Activated naive CD4-positive, alpha-beta T cell treated with anti-CD3 and anti-CD28 coated beads for 36 hours (primary cell): ENCODE data around the gene SLC9A8. TPM values are rescaled to one million over a fixed set of nuclear protein-coding genes. Genes with fewer than 3 reads are reported as not detected.
A peak's percentile ranks its signal among the peaks of the same experiment; 100 is the strongest.

Source experiments
- CTCF ChIA-PET: fragments of 350-600 bp; sonication (Branson Sonifier 250); formaldehyde crosslinking; loops from one replicate; lab custom pipeline; 2021; ENCODE audit warnings: antibody characterized with exemption; lab: Charles Lee
- DNase-seq: peaks from one replicate; pipeline ENCODE4 v3.0.0-alpha.2; 2020
- H3K27ac Mint-ChIP-seq: one replicate; pipeline ENCODE4 v1.8.0; 2021; ENCODE audit warnings: mild to moderate bottlenecking, mixed read lengths
- H3K27me3 Mint-ChIP-seq: one replicate; pipeline ENCODE4 v1.8.0; 2021; ENCODE audit warnings: low read depth, mixed read lengths
- H3K36me3 Mint-ChIP-seq: one replicate; pipeline ENCODE4 v1.8.0; 2021; ENCODE audit warnings: low read depth, mixed read lengths
- H3K4me1 Mint-ChIP-seq: one replicate; pipeline ENCODE4 v1.8.0; 2021; ENCODE audit warnings: low read depth, mixed read lengths
- H3K4me3 Mint-ChIP-seq: one replicate; pipeline ENCODE4 v1.8.0; 2021; ENCODE audit warnings: mild to moderate bottlenecking, moderate library complexity, mixed read lengths
- H3K9me3 Mint-ChIP-seq: one replicate; pipeline ENCODE4 v1.8.0; 2021; ENCODE audit warnings: mixed read lengths
- intact Hi-C: fragments of 100-400 bp; cut with micrococcal nuclease; formaldehyde crosslinking; loops from one replicate; pipeline ENCODE4 v1.15.1; 2023
- total RNA-seq, 2 experiments: library from RNA; stranded (reverse); gene quantifications; one replicate each; pipeline ENCODE4 v1.2.3, GENCODE V29; 2021

SLC9A8 gene
- total RNA-seq, 2 experiments from 2014 or later: 11.2 to 11.4 TPM

- CTCF ChIA-PET: interaction anchor here (1.1 to 8.5 kb wide), 6 partner anchors 13 to 304 kb away, joined by 3 to 126 read pairs (median 4); no protein-coding TSS in a partner anchor
- Mint-ChIP-seq H3K9me3 (no peaks in the 10 kb centered on the region), H3K4me1 (no peaks in the 10 kb centered on the region), H3K36me3 (peaks cover 14% of the 10 kb centered on the region), H3K27me3 (no peaks in the 10 kb centered on the region), H3K4me3 (no peak overlapping the region), H3K27ac (no peak overlapping the region)
- DNase-seq: no peak
- intact Hi-C loops: no loop called here
These were observed 32.4 kb downstream of the SLC9A8 start for GRCh38 chr20:49845060-49845459.

DNA sequence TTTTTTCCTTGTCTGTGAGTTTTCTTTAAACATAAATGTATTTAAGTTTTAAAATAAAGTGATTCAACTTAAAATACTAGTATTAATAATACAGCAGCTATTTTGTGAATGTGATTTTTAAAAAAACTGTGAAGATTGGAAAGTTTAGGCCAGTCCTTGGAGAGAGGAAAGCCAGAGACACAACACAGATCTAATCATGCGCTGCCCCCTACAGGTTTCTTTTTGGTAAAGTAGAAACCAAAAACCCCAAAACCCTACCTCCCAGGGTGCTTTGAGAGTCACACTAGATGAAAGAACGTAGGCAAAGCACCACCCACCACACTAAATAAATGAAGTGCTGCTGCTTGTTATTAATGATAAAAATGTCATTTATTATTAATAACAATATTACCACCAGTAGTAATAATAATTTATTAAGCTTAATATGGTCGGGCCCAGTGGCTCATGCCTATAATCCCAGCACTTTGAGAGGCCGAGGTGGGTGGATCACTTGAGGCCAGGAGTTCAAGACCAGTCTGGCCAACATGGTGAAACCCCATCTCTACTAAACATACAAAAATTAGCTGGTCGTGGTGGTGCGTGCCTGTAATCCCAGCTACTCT lies 33.7 kb downstream of the SLC9A8 start:
- CTCF ChIA-PET: interaction anchor here (0.6 to 8.5 kb wide), 29 partner anchors 8 to 307 kb away, joined by 3 to 126 read pairs (median 3); no protein-coding TSS in a partner anchor
- Mint-ChIP-seq H3K9me3 (no peaks in the 10 kb centered on the region), H3K27ac (no peak overlapping the region), H3K36me3 (peaks cover 16% of the 10 kb centered on the region), H3K27me3 (no peaks in the 10 kb centered on the region), H3K4me3 (no peak overlapping the region), H3K4me1 (peaks cover 3% of the 10 kb centered on the region)
- peak; percentile 72 for DNase-seq
- intact Hi-C loops: loop anchor here (1.0 to 2.0 kb wide), 3 partner anchors 134 to 306 kb away; no protein-coding TSS in a partner anchor

- Mint-ChIP-seq H3K27me3 (no peaks in the 10 kb centered on the region), H3K27ac (no peak overlapping the region), H3K9me3 (no peaks in the 10 kb centered on the region), H3K4me1 (peaks cover 3% of the 10 kb centered on the region), H3K4me3 (no peak overlapping the region), H3K36me3 (peaks cover 17% of the 10 kb centered on the region)
- CTCF ChIA-PET: interaction anchor here (0.6 to 8.5 kb wide), 2 partner anchors 238 to 255 kb away, joined by 4 to 126 read pairs; no protein-coding TSS in a partner anchor
- intact Hi-C loops: no loop called here
- DNase-seq: no peak
These were observed 38.0 kb downstream of the SLC9A8 start for GRCh38 chr20:49850463-49851230.

- Mint-ChIP-seq H3K4me1 (peaks cover 3% of the 10 kb centered on the region), H3K36me3 (peaks cover 18% of the 10 kb centered on the region), H3K27ac (no peak overlapping the region), H3K27me3 (no peaks in the 10 kb centered on the region), H3K4me3 (no peak overlapping the region), H3K9me3 (no peaks in the 10 kb centered on the region)
- no peak for DNase-seq
- intact Hi-C loops: no loop called here
- CTCF ChIA-PET: interaction anchor here (0.6 to 0.8 kb wide), 2 partner anchors 240 to 255 kb away, joined by 4 read pairs; no protein-coding TSS in a partner anchor
These were observed 38.6 kb downstream of the SLC9A8 start for GRCh38 chr20:49851231-49851705.

DNA sequence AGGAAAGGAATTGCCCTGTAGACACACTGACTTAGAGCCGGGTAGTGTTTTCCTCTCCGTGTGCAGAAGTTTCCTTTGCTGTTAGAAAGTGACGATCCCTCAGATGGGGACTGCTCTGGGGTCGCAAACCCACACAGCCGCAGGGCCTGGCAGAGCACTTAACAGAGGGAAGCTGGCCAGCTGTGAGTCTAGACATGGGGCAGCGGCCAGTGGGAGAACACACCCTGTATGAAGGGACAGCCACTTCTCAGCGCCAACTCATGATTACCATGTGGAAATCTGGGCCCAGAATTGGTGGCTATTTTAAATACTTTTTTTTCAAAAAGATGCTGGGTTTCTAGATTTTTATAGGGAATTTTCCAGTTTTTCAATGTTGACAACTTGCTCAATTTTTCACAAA lies 39.4 kb downstream of the SLC9A8 start:
- intact Hi-C loops: no loop called here
- H3K9me3 Mint-ChIP-seq: no peaks in the 10 kb centered on the region
- no peaks in the 10 kb centered on the region for H3K27me3 Mint-ChIP-seq
- H3K4me1 Mint-ChIP-seq: peaks cover 3% of the 10 kb centered on the region
- CTCF ChIA-PET: interaction anchor here (0.8 kb wide), 1 partner anchor 241 kb away, joined by 4 read pairs; no protein-coding TSS in a partner anchor
- no peak overlapping the region for H3K4me3 Mint-ChIP-seq
- H3K36me3 Mint-ChIP-seq: peaks cover 22% of the 10 kb centered on the region
- DNase-seq: no peak
- no peak overlapping the region for H3K27ac Mint-ChIP-seq

DNA sequence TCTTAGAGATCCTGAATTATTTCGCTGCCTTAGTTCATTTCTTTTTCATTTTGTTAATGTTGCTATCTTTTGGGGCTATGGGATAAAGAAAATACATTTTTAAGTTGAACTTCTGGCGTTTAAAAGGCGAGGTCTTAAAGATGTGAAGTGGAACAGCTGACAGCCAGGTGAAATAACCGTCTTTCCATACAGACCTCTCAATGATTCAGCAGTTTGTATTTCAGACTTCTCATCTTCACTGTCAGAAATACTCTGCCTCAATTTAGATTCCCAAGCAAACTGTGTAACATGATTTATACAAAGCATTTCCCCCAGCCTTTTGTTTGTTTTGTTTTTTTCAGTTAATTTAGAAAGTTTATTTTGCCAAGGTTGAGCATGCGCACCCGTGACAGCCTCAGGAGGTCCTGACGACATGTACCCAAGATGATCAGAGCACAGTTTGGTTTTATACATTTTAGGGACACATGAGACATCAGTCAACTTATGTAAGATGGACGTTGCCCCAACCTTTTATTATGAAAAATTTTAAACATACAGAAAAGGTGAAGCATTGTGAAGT lies 40.0 kb downstream of the SLC9A8 start:
- CTCF ChIA-PET: no interaction called here
- Mint-ChIP-seq H3K4me1 (peaks cover 3% of the 10 kb centered on the region), H3K27ac (no peak overlapping the region), H3K27me3 (no peaks in the 10 kb centered on the region), H3K4me3 (no peak overlapping the region), H3K9me3 (no peaks in the 10 kb centered on the region), H3K36me3 (peaks cover 23% of the 10 kb centered on the region)
- DNase-seq: no peak
- intact Hi-C loops: no loop called here

- H3K27me3 Mint-ChIP-seq: no peaks in the 10 kb centered on the region
- peaks cover 23% of the 10 kb centered on the region for H3K36me3 Mint-ChIP-seq
- H3K4me3 Mint-ChIP-seq: no peak overlapping the region
- CTCF ChIA-PET: interaction anchor here (0.6 to 3.7 kb wide), 4 partner anchors 7 to 296 kb away, joined by 3 to 13 read pairs (median 4); no protein-coding TSS in a partner anchor
- no peak overlapping the region for H3K27ac Mint-ChIP-seq
- H3K4me1 Mint-ChIP-seq: peaks cover 3% of the 10 kb centered on the region
- no peak for DNase-seq
- H3K9me3 Mint-ChIP-seq: no peaks in the 10 kb centered on the region
- intact Hi-C loops: no loop called here
These were observed 41.0 kb downstream of the SLC9A8 start for GRCh38 chr20:49853640-49854039.

GRCh38 chr20:49854190-49854875 lies 41.7 kb downstream of the SLC9A8 start:
- DNase-seq: no peak
- Mint-ChIP-seq H3K27me3 (no peaks in the 10 kb centered on the region), H3K36me3 (peaks cover 20% of the 10 kb centered on the region), H3K4me1 (peaks cover 3% of the 10 kb centered on the region), H3K9me3 (no peaks in the 10 kb centered on the region), H3K4me3 (no peak overlapping the region), H3K27ac (no peak overlapping the region)
- intact Hi-C loops: no loop called here
- CTCF ChIA-PET: interaction anchor here (1.1 to 3.7 kb wide), 2 partner anchors 8 to 33 kb away, joined by 3 to 13 read pairs; no protein-coding TSS in a partner anchor

DNA sequence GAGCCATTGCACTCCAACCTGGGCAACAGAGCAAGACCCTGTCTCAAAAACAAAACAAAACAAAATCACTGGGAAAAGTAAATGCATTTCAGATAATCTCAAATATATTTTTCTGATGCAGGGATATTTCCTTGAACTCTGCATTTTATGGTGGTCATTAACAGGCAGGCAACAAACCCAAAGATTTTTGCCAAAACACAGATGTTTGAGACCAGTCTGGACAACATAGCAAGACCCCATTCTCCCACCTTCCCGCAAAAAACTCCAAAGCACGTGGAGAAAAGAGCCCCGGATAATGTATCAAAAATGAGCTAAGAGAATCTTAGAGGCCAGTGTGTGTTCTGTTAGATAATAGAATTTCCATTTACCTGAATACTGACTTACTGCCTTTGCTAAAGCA lies 44.3 kb downstream of the SLC9A8 start:
- Mint-ChIP-seq H3K4me3 (no peak overlapping the region), H3K27me3 (no peaks in the 10 kb centered on the region), H3K36me3 (peaks cover 21% of the 10 kb centered on the region), H3K4me1 (peaks cover 2% of the 10 kb centered on the region), H3K9me3 (no peaks in the 10 kb centered on the region), H3K27ac (no peak overlapping the region)
- DNase-seq: no peak
- intact Hi-C loops: no loop called here
- CTCF ChIA-PET: interaction anchor here (0.5 to 3.7 kb wide), 5 partner anchors 11 to 245 kb away, joined by 3 to 13 read pairs (median 4); no protein-coding TSS in a partner anchor

DNA sequence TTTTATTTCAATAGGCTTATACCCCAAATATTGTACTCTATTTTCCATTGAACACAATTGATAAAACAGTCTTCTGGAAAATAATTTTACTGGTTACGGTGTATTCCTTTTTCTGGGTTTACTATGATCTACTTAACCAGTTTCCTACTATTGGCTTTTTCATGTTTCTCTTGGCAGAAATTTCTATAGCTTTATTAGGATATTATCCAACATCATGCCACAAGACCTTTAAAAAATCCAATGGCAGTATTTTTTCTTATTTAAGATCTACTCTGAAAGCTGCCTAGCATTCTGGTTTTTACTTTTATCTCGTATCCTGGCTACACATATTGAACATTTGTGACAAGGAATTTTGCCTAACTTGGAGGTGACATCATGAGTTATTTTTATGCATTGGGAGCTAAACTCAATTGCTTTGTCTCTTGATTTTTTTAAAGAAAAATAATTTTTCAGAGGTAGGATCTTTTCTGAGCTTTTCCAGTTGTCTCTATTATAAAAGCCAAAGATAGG lies 45.5 kb downstream of the SLC9A8 start:
- Mint-ChIP-seq H3K4me3 (no peak overlapping the region), H3K36me3 (peaks cover 15% of the 10 kb centered on the region), H3K27ac (no peak overlapping the region), H3K4me1 (peaks cover 2% of the 10 kb centered on the region), H3K27me3 (no peaks in the 10 kb centered on the region), H3K9me3 (no peaks in the 10 kb centered on the region)
- DNase-seq: no peak
- CTCF ChIA-PET: interaction anchor here (0.9 to 1.2 kb wide), 2 partner anchors 12 to 13 kb away, joined by 3 to 4 read pairs; no protein-coding TSS in a partner anchor
- intact Hi-C loops: no loop called here

GRCh38 chr20:49859011-49859410 lies 46.4 kb downstream of the SLC9A8 start:
- no peak overlapping the region for H3K27ac Mint-ChIP-seq
- H3K9me3 Mint-ChIP-seq: no peaks in the 10 kb centered on the region
- intact Hi-C loops: no loop called here
- peaks cover 15% of the 10 kb centered on the region for H3K36me3 Mint-ChIP-seq
- H3K27me3 Mint-ChIP-seq: no peaks in the 10 kb centered on the region
- peaks cover 2% of the 10 kb centered on the region for H3K4me1 Mint-ChIP-seq
- no peak for DNase-seq
- CTCF ChIA-PET: interaction anchor here (0.5 to 1.4 kb wide), 2 partner anchors 13 to 221 kb away, joined by 3 to 7 read pairs; no protein-coding TSS in a partner anchor
- H3K4me3 Mint-ChIP-seq: no peak overlapping the region
